NT2/D1 (cell line): ENCODE results near the gene CAPN6.

Experiments used
- DNase-seq: peaks from one replicate; pipeline ENCODE4 v3.0.0-alpha.2; 2011; ENCODE audit warnings: low read depth, low spot score
- H3K27me3 ChIP-seq: 2 replicates; pipeline ENCODE4 v1.6.0; 2011; ENCODE audit warnings: mild to moderate bottlenecking; ENCODE audit not compliant: insufficient read length, insufficient read depth
- H3K36me3 ChIP-seq: 2 replicates; pipeline ENCODE4 v1.6.1; 2011; ENCODE audit warnings: mild to moderate bottlenecking, low read length, mixed read lengths; ENCODE audit not compliant: insufficient read depth, insufficient read length
- H3K4me1 ChIP-seq: 2 replicates; pipeline ENCODE4 v1.5.1; 2011; ENCODE audit not compliant: insufficient read depth, insufficient read length
- H3K4me3 ChIP-seq: 2 replicates; pipeline ENCODE4 v1.5.1; 2011; ENCODE audit warnings: low read depth; ENCODE audit not compliant: insufficient read length
- H3K9ac ChIP-seq: 2 replicates; pipeline ENCODE4 v1.6.0; 2011; ENCODE audit warnings: low read depth; ENCODE audit not compliant: insufficient read length
- H3K9me3 ChIP-seq: 2 replicates; pipeline ENCODE4 v1.5.1; 2011; ENCODE audit warnings: mild to moderate bottlenecking, low read length; ENCODE audit not compliant: insufficient read depth
- SUZ12 ChIP-seq: IDR thresholded peaks from 2 replicates; pipeline ENCODE4 v1.6.1; 2011; ENCODE audit not compliant: insufficient read length, insufficient read depth; ENCODE audit errors: extremely low read depth
- YY1 ChIP-seq: IDR thresholded peaks from 2 replicates; pipeline ENCODE4 v1.6.1; 2011; ENCODE audit not compliant: insufficient read length, insufficient read depth
- ZNF274 ChIP-seq: IDR thresholded peaks from 2 replicates; pipeline ENCODE4 v1.6.1; 2011; ENCODE audit warnings: mild to moderate bottlenecking, low read depth, low read length

The CAPN6 gene

DNA sequence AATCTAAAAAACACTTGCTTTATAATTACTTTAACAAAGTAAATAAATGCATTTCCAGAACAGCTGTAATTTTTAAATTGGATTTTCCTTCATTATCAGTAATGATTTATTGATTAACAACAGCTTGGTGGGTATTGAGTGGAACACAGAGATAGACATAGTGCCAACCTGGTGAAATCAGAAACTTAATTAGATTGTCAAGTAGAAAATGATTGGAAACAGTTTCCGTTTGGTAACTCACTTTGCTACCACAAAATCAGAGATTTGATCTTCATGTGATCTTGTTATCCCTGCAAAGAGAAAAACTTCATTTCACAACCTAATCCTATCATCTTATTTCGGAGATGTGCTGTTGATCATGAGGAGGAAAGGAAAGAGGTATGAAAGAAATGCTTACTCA is 70.8 kb downstream of the CAPN6 start:
- TF ChIP-seq ZNF274 = no peak
- no peak for TF ChIP-seq SUZ12
- TF ChIP-seq YY1 = no peak
- H3K9me3 ChIP-seq = no peaks in the 10 kb centered on the region
- no peak overlapping the region for H3K9ac ChIP-seq
- DNase-seq = no peak
- H3K4me1 ChIP-seq = no peaks in the 10 kb centered on the region
- H3K36me3 ChIP-seq = no peaks in the 10 kb centered on the region
- H3K4me3 ChIP-seq = no peak overlapping the region
- no peaks in the 10 kb centered on the region for H3K27me3 ChIP-seq
